22Rv1 (cell line): Measurements from ENCODE around the gene ABI1.

Experiments
- ZFX ChIP-seq: fragments of 450-650 bp; IDR thresholded peaks from 2 replicates; pipeline ENCODE4 v1.6.1; 2017; ENCODE audit warnings: antibody characterized with exemption, borderline replicate concordance
- TF ChIP-seq, protein P1 (sequence below): fragments of 450-650 bp; IDR thresholded peaks from 2 replicates; pipeline ENCODE4 v1.5.1; 2017; ENCODE audit warnings: mild to moderate bottlenecking

DNA sequence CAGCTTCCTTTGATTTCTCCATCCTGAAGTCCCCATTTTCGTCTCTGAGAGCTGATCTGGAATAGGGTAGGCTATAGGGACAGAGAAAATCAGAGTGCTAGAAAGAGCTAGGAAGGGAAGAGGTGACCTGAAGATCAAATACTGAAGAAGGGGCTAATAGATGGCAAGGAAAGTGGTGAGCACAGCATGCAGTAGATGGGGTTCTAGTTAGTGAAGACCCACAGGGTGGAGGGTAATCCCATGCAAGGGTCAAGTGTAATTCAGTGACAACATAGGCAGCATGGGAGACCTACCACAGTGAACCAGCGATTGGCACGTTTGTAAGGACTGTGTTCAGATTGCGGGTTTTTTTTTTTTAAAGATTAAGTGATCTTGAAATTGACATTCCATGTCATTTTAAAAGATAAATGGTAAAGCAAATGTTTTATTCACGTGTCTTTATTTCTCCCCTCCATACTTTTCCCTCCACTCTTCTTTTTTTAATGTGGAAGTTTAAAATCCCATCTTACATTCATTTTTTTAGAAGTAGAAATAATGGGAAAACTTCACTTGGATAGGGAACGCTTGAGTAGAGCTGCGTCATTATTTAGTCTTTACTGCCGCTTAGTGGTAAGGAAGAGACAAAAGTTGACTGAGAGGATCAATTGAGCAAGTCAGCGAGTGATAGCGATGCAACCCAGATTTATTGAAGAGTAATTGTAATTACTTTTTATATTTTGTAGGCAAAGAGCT, 21.0 kb upstream of the ABI1 start:
- TF ChIP-seq, protein P1, sequence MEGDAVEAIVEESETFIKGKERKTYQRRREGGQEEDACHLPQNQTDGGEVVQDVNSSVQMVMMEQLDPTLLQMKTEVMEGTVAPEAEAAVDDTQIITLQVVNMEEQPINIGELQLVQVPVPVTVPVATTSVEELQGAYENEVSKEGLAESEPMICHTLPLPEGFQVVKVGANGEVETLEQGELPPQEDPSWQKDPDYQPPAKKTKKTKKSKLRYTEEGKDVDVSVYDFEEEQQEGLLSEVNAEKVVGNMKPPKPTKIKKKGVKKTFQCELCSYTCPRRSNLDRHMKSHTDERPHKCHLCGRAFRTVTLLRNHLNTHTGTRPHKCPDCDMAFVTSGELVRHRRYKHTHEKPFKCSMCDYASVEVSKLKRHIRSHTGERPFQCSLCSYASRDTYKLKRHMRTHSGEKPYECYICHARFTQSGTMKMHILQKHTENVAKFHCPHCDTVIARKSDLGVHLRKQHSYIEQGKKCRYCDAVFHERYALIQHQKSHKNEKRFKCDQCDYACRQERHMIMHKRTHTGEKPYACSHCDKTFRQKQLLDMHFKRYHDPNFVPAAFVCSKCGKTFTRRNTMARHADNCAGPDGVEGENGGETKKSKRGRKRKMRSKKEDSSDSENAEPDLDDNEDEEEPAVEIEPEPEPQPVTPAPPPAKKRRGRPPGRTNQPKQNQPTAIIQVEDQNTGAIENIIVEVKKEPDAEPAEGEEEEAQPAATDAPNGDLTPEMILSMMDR = peak; percentile 87
- no peak for TF ChIP-seq ZFX
